K562 (cell line): ENCODE measurements around the gene RPTOR. TPM values are rescaled to one million over a fixed set of nuclear protein-coding genes. Genes with fewer than 3 reads are reported as not detected.

Experiments
- ATAC-seq: fragments of 200-7000 bp; cut with Tn5 transposase; 3 replicates; pipeline ENCODE4 v1.9.1; 2020; ENCODE audit warnings: moderate library complexity
- BruUV-seq: library from RNA; stranded (reverse); fragments of 400-500 nt; replicated peaks from 2 replicates; lab custom pipeline; 2021; lab: Mats Ljungman, UMichigan
- CTCF ChIA-PET: fragments of 300-600 bp; formaldehyde crosslinking; extraction: SDS; loops from one replicate; lab custom pipeline; 2021; ENCODE audit warnings: low intra/inter-chr PET ratio; lab: Yijun Ruan, JAX
- POLR2A ChIA-PET: fragments of 300-600, 350-650 bp; sonication (Branson Sonifier 250); formaldehyde crosslinking; extraction: SDS; loops from one replicate; lab custom pipeline; 2021; ENCODE audit warnings: antibody characterized with exemption, inconsistent platforms; lab: Yijun Ruan, JAX
- DNase-seq, 4 experiments: peaks; one replicate each; pipeline versions ENCODE4 v3.0.0 to v3.0.0-alpha.2; 2011 to 2018; ENCODE audit warnings: low spot score in 3 of 4, mixed read lengths in 3 of 4; ENCODE audit errors: extremely low read depth in 1 of 4
- FAIRE-seq: peaks from 2 replicates; lab custom pipeline; 2011; peaks lifted over from hg19 to GRCh38; lab: Jason Lieb, UNC
- H2AFZ ChIP-seq: 2 replicates; pipeline ENCODE4 v1.6.0; 2011; ENCODE audit warnings: low read depth, low read length, control low read depth, inconsistent platforms
- H3K27ac ChIP-seq: fragments of 200-600 bp; 3 replicates; pipeline ENCODE4 v1.8.0; 2011; ENCODE audit warnings: low read depth, mild to moderate bottlenecking, control low read depth, inconsistent platforms, low read length, moderate library complexity, mixed read lengths; ENCODE audit errors: extremely low read depth
- H3K27me3 ChIP-seq, 2 experiments: fragments of 300-600 bp in 1 of 2; 2 replicates in 1 of 2; 3 replicates in 1 of 2; pipeline versions ENCODE4 v1.6.0 to v1.8.0; 2011; ENCODE audit warnings: inconsistent platforms in 2 of 2, low read length in 2 of 2, mild to moderate bottlenecking in 1 of 2, mixed read lengths in 1 of 2, moderate library complexity in 1 of 2; ENCODE audit not compliant: control insufficient read depth in 2 of 2, insufficient read depth in 2 of 2
- H3K36me3 ChIP-seq: fragments of 300-600 bp; 3 replicates; pipeline ENCODE4 v1.8.0; 2011; ENCODE audit warnings: mild to moderate bottlenecking, low read length, inconsistent platforms; ENCODE audit not compliant: control insufficient read depth, insufficient read depth
- H3K4me1 ChIP-seq, 2 experiments: fragments of 200-600 bp in 1 of 2; replicated peaks in 1 of 2; 2 replicates in 1 of 2; 3 replicates in 1 of 2; pipeline versions ENCODE4 v1.5.1 to v1.8.0; 2011; ENCODE audit warnings: inconsistent platforms in 2 of 2, low read length in 2 of 2, mild to moderate bottlenecking in 1 of 2, mixed read lengths in 1 of 2, moderate library complexity in 1 of 2; ENCODE audit not compliant: control insufficient read depth in 2 of 2, insufficient read depth in 2 of 2
- H3K4me2 ChIP-seq: 2 replicates; pipeline ENCODE4 v1.6.1; 2011; ENCODE audit warnings: low read length, control low read depth, inconsistent platforms, mixed read lengths; ENCODE audit not compliant: insufficient read depth
- H3K4me3 ChIP-seq: fragments of 200-600 bp; sonication (generic), shearing (Covaris generic); 2 replicates; pipeline ENCODE4 v1.5.1; 2016; ENCODE audit warnings: control low read depth, inconsistent platforms
- H3K79me2 ChIP-seq: fragments of 200-600 bp; 3 replicates; pipeline ENCODE4 v1.8.0; 2011; ENCODE audit warnings: low read length, inconsistent platforms; ENCODE audit not compliant: control insufficient read depth, insufficient read depth
- H3K9ac ChIP-seq, 2 experiments: 2 replicates each; pipeline versions ENCODE4 v1.6.0 to v1.6.1; 2011; ENCODE audit warnings: low read depth in 2 of 2, low read length in 2 of 2, control low read depth in 1 of 2, inconsistent platforms in 1 of 2, mild to moderate bottlenecking in 1 of 2, mixed read lengths in 1 of 2; ENCODE audit not compliant: insufficient read depth in 1 of 2
- H3K9me1 ChIP-seq: one replicate; pipeline ENCODE4 v1.6.0; 2011; ENCODE audit warnings: inconsistent platforms, mild to moderate bottlenecking, low read length, moderate library complexity; ENCODE audit not compliant: control insufficient read depth, insufficient read depth
- H3K9me3 ChIP-seq: replicated peaks from 2 replicates; pipeline ENCODE4 v1.5.1; 2011; ENCODE audit warnings: low read depth, low read length, inconsistent platforms; ENCODE audit not compliant: control insufficient read depth, insufficient read depth
- H4K20me1 ChIP-seq: replicated peaks from 2 replicates; pipeline ENCODE4 v1.6.1; 2011; ENCODE audit warnings: low read length, inconsistent platforms, mixed read lengths; ENCODE audit not compliant: control insufficient read depth, insufficient read depth
- BHLHE40 ChIP-seq: IDR thresholded peaks from 2 replicates; pipeline ENCODE4 v1.6.1; 2011; ENCODE audit warnings: low read length, improper control_type of control experiment
- GABPB2 ChIP-seq: fragments of 250-450 bp; sonication (Bioruptor Pico); conservative IDR thresholded peaks from 2 replicates; pipeline ENCODE4 v1.5.1; 2021; ENCODE audit warnings: mild to moderate bottlenecking
- RAD51 ChIP-seq: fragments of 450-650 bp; IDR thresholded peaks from 2 replicates; pipeline ENCODE4 v1.7.1; 2016; ENCODE audit warnings: low read depth, mild to moderate bottlenecking, borderline replicate concordance
- ZNF41 ChIP-seq: fragments of 250-450 bp; sonication (Bioruptor Pico); conservative IDR thresholded peaks from 2 replicates; pipeline ENCODE4 v1.4.0; 2020; ENCODE audit warnings: mild to moderate bottlenecking
- WGBS: fragments of 100-300 bp; shearing (Covaris generic); methylation state at CpG from one replicate; pipeline ENCODE4 v1.1.6; 2016; ENCODE audit warnings: low coverage, mixed read lengths; ENCODE audit not compliant: insufficient coverage; ENCODE audit errors: missing lambda C conversion rate; 5-methylcytosine and 5-hydroxymethylcytosine counted together
- in situ Hi-C: fragments of 300-500 bp; cut with MboI; formaldehyde crosslinking; loops from 4 replicates; pipeline ENCODE4 v1.15.0; 2018; ENCODE audit warnings: inconsistent platforms, mixed read lengths
- intact Hi-C: fragments of 100-400 bp; cut with micrococcal nuclease; formaldehyde crosslinking; loops from 2 replicates; pipeline ENCODE4 v1.14.2; 2022
- polyA plus RNA-seq, 8 experiments: library from polyadenylated mRNA; depleted of rRNA in 4 of 8; stranded (reverse) in 5 of 8; unstranded in 3 of 8; fragments of >200 nt; fragmentation: Nextera tagmentation in 2 of 8; fragmentation: Illumina TruSeq in 1 of 8; extraction: Ambion mirVana in 2 of 8; extraction: Trizol in 1 of 8; gene quantifications; 2 replicates each; pipeline versions ENCODE4 v1.2.1 to v1.2.3, GENCODE V29; 2011 to 2014; ENCODE audit warnings: inconsistent platforms in 1 of 8, missing spikeins in 1 of 8
- total RNA-seq, 7 experiments: library from RNA; depleted of rRNA in 6 of 7; stranded (reverse); fragments of >200 nt in 6 of 7; fragmentation: Illumina TruSeq in 2 of 7; extraction: Trizol in 2 of 7; gene quantifications; 2 replicates each; pipeline versions ENCODE4 v1.2.1 to v1.2.3, GENCODE V29; 2011 to 2021; ENCODE audit warnings: low replicate concordance in 1 of 7
- TF ChIP-seq, protein P1 (sequence below): sonication (generic); formaldehyde crosslinking; IDR thresholded peaks from 2 replicates; pipeline ENCODE4 v1.9.0; 2022; ENCODE audit warnings: mild to moderate bottlenecking, missing genetic modification reagents
- TF ChIP-seq, protein P2 (sequence below), 3 experiments: IDR thresholded peaks in 2 of 3; conservative IDR thresholded peaks in 1 of 3; 2 replicates each; pipeline ENCODE4 v1.5.1; 2011 to 2012; ENCODE audit warnings: low read length in 3 of 3, mild to moderate bottlenecking in 3 of 3, control low read depth in 2 of 3, improper control_type of control experiment in 1 of 3, inconsistent platforms in 1 of 3, low read depth in 1 of 3, mixed read lengths in 1 of 3, moderate library complexity in 1 of 3; ENCODE audit not compliant: insufficient read depth in 2 of 3
- TF ChIP-seq, protein P3 (sequence below), 2 experiments: fragments of 450-650 bp; formaldehyde crosslinking in 1 of 2; IDR thresholded peaks; 2 replicates each; pipeline versions ENCODE4 v1.4.0 to v1.6.1; 2014 to 2020; ENCODE audit warnings: mild to moderate bottlenecking in 2 of 2, borderline replicate concordance in 1 of 2, low read depth in 1 of 2
- TF ChIP-seq, protein P4 (sequence below): fragments of 450-650 bp; IDR thresholded peaks from 2 replicates; pipeline ENCODE4 v1.6.1; 2016

The RPTOR gene
- total and polyA plus RNA-seq, 9 of the 15 experiments (the other 6 are each of a cell fraction or from before 2014, with no cell fraction given) = 0.24 to 54.1 (median 10.2) TPM

DNA sequence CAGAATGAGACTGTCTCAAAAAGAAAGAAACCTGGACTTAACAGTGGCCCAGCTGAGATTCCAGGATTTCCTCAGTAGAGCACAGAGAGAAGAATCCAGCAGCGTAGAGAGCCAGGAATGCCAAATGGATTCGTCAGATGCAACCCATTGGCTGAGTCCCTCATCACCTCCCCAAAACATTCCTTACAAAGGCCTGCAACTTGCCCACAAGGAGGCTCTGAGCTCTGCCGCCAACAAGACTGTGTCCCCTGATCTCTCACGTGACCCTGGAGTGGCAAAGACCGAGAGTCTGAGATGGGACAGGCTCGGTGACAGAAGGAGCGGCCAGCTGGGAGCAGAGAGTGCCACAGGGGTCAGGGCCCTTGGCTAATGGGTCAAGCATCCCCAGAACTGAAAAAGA is 440.1 kb downstream of the RPTOR start:
- ChIA-PET CTCF (no interaction called here), POLR2A (interaction anchor here (0.6 to 1.2 kb wide), 4 partner anchors 110 to 569 kb away, joined by 3 read pairs; no protein-coding TSS in a partner anchor)
- no peaks in the 10 kb centered on the region for H3K36me3 ChIP-seq
- H4K20me1 ChIP-seq = 0 out of 2 replicates have a peak, but pooled peaks cover 9% of the 10 kb centered on the region
- H3K4me3 ChIP-seq = no peak overlapping the region
- H3K27me3 ChIP-seq = peaks cover 12 to 28% of the 10 kb centered on the region in 2 experiments; a peak in 4 of 5 replicates
- H3K4me1 ChIP-seq = peaks cover 0 to 52% of the 10 kb centered on the region in 2 experiments; a peak in 3 of 5 replicates
- H3K9ac ChIP-seq = peak overlapping the region in 1 of 2 experiments; percentile 74; a peak in 1 of 4 replicates
- DNase-seq = no peak
- H2AFZ ChIP-seq = 0 out of 2 replicates have a peak overlapping the region, but pooled peaks have one; percentile 10
- H3K4me2 ChIP-seq = no peak overlapping the region; the same call in 1 of the 2 replicates
- BruUV-seq = no TSS peak
- FAIRE-seq = no peak
- 17% methylated on average over 6 of the region's 7 CpGs for WGBS
- no peaks in the 10 kb centered on the region for H3K9me1 ChIP-seq
- H3K9me3 ChIP-seq = no peaks in the 10 kb centered on the region
- intact Hi-C loops = loop anchor here (5.0 to 10.0 kb wide), 2 partner anchors 240 to 557 kb away; partner anchors contain the start of gene CEP131
- H3K27ac ChIP-seq = no peak overlapping the region
- no peaks in the 10 kb centered on the region for H3K79me2 ChIP-seq
- ATAC-seq = peak; percentile 20; the same call in 1 of the 3 replicates
- in situ Hi-C loops = loop anchor here (5.0 to 10.0 kb wide), 3 partner anchors 113 to 790 kb away; no protein-coding TSS in a partner anchor
- TF ChIP-seq, protein P1, sequence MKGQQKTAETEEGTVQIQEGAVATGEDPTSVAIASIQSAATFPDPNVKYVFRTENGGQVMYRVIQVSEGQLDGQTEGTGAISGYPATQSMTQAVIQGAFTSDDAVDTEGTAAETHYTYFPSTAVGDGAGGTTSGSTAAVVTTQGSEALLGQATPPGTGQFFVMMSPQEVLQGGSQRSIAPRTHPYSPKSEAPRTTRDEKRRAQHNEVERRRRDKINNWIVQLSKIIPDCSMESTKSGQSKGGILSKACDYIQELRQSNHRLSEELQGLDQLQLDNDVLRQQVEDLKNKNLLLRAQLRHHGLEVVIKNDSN (CRISPR knock-in tag) = peak; percentile 84
- peak; percentile 78 for TF ChIP-seq RAD51
- TF ChIP-seq BHLHE40 = peak; percentile 92
- no peak for TF ChIP-seq GABPB2 (CRISPR knock-in tag)
- TF ChIP-seq, protein P2, sequence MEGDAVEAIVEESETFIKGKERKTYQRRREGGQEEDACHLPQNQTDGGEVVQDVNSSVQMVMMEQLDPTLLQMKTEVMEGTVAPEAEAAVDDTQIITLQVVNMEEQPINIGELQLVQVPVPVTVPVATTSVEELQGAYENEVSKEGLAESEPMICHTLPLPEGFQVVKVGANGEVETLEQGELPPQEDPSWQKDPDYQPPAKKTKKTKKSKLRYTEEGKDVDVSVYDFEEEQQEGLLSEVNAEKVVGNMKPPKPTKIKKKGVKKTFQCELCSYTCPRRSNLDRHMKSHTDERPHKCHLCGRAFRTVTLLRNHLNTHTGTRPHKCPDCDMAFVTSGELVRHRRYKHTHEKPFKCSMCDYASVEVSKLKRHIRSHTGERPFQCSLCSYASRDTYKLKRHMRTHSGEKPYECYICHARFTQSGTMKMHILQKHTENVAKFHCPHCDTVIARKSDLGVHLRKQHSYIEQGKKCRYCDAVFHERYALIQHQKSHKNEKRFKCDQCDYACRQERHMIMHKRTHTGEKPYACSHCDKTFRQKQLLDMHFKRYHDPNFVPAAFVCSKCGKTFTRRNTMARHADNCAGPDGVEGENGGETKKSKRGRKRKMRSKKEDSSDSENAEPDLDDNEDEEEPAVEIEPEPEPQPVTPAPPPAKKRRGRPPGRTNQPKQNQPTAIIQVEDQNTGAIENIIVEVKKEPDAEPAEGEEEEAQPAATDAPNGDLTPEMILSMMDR (IDR thresholded peaks at IDR 0.05 in 2 of 3, conservative IDR thresholded peaks at IDR 0.05 in 1 of 3; ENCODE audit: insufficient read depth in 2 of 3, low read depth in 1 of 3, low read length in 3 of 3) = peak in 2 of 3 experiments; percentile 26 to 32; a peak in 2 of 6 replicates
- TF ChIP-seq, protein P3, sequence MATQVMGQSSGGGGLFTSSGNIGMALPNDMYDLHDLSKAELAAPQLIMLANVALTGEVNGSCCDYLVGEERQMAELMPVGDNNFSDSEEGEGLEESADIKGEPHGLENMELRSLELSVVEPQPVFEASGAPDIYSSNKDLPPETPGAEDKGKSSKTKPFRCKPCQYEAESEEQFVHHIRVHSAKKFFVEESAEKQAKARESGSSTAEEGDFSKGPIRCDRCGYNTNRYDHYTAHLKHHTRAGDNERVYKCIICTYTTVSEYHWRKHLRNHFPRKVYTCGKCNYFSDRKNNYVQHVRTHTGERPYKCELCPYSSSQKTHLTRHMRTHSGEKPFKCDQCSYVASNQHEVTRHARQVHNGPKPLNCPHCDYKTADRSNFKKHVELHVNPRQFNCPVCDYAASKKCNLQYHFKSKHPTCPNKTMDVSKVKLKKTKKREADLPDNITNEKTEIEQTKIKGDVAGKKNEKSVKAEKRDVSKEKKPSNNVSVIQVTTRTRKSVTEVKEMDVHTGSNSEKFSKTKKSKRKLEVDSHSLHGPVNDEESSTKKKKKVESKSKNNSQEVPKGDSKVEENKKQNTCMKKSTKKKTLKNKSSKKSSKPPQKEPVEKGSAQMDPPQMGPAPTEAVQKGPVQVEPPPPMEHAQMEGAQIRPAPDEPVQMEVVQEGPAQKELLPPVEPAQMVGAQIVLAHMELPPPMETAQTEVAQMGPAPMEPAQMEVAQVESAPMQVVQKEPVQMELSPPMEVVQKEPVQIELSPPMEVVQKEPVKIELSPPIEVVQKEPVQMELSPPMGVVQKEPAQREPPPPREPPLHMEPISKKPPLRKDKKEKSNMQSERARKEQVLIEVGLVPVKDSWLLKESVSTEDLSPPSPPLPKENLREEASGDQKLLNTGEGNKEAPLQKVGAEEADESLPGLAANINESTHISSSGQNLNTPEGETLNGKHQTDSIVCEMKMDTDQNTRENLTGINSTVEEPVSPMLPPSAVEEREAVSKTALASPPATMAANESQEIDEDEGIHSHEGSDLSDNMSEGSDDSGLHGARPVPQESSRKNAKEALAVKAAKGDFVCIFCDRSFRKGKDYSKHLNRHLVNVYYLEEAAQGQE (IDR thresholded peaks at IDR 0.05; ENCODE audit: borderline replicate concordance) = peak; percentile 27; the same call in 1 of the 2 replicates
- TF ChIP-seq, protein P3 (CRISPR knock-in tag; IDR thresholded peaks at IDR 0.05; ENCODE audit: low read depth) = no peak
- TF ChIP-seq ZNF41 (CRISPR knock-in tag) = no peak
- TF ChIP-seq, protein P4, sequence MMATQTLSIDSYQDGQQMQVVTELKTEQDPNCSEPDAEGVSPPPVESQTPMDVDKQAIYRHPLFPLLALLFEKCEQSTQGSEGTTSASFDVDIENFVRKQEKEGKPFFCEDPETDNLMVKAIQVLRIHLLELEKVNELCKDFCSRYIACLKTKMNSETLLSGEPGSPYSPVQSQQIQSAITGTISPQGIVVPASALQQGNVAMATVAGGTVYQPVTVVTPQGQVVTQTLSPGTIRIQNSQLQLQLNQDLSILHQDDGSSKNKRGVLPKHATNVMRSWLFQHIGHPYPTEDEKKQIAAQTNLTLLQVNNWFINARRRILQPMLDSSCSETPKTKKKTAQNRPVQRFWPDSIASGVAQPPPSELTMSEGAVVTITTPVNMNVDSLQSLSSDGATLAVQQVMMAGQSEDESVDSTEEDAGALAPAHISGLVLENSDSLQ = no peak
